HG03354 (cell line): ENCODE measurements around the gene EDN2.

Experiments used
- ATAC-seq: cut with Tn5 transposase; IDR thresholded peaks from one replicate; pipeline ENCODE4 v1.9.1; 2021; ENCODE audit warnings: mild to moderate bottlenecking; ENCODE audit not compliant: unreplicated experiment, poor library complexity, severe bottlenecking

The EDN2 gene

DNA sequence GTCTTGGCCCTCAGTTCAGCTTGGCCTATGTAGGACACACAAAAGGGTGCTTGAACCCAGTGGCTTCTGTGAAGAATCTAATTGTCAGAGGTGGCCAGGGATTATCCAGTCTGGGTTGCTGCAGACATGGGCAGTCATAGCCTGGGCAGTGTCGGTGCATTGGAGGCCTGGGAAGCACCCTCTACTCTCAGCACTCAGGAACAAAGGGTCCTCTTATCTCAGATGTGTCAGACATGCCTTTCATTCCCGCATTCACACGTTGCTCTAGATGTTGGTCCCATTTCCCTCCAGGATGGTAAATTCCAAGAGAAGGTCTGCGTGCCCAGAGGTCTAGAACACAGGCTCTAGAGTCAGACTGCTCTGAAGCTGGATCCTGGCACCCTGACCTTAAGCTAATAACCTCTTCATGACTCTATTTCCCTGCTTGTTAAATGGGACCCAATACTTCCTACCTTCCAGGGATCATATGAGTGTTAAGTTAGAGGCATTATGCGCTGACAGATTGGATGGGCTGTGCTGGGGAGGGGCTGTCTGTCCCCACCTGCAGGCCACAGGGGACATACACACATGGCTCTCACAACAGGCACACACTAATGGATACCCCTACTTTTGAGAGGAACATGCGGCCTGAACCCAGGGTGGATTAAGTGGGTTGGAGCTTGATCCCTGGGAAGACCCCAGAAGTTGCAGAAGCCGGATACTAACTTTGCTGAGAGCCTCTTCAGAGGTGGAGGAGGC, 16.5 kb upstream of the EDN2 start:
- no peak for ATAC-seq

DNA sequence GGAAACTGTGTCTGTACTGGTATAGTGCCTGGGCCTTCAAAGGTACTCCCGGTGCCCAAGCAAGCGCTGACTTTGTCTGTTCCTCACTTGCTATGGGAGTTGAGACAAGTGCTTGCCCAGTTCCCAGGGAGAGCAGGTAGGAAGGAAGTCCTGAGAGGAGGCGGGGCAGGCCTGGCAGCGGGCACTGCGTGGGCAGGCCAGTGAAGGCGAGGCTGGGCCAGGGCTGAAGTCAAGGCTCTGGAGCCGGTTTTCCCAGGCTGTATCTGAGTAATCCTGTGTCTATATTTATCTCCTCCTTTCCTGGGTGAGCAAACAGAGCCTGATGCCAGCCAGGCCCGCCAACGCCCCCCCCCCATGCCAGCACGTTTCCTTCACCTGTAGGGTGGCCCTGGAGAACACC, 15.9 kb upstream of the EDN2 start:
- ATAC-seq, result no peak

DNA sequence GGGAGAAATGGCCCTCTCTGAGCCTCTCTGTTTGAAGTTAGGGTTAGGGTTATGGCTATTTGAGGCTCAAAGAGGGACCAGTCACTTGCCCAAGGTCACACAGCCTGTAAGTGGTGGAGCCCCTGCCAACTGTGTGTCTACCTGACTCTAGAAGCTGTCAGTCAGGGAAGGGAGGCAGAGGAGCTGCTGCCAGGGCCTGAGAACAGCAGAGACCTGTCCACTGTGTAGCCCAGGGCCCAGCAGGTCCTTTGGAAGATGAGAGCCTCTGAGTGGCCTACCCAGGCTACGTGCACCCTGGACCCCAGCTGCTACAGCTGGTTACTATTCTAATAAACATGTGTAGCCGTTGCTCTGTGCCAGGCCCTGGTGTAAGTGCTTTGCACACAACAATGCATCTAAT, 15.1 kb upstream of the EDN2 start:
- ATAC-seq, result no peak

DNA sequence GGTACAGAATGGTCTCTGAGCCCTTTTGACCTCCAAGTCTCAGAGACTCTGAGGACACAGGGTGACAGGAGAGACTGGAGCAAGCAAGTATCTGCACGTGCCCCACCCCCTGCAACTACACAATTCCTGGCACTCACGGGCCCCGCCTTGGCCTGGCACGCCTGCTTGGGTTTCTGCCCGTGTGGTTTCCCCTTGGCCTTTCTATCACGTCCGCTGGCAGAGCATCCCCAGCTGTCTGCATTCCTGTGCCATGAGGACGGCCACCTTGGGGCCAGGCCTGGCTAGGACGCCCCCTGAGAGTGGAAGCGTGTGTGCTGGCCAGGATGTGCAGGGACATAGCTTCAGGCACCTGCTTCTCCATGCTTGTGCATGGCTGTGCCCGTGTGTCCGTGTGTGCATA, 14.3 kb upstream of the EDN2 start:
- no peak for ATAC-seq

DNA sequence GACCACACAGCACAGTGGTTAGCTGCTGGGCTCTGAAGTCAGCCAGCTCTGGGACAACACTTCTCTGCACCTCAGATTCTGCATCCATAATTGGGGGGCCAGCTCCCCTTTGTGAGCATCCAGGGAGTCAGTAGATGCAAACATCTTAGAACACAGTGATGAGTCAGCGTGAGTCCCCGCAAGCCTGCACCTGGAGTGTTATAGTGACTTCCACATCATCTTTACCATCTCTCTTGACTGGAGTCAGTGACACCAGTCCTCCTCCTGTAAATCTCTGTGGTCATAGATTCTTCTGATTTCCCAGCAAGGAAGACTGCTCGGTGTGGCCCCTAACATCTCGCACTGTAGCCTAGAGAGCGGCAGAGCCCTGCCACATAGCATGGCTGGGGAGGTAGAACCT, 13.9 kb upstream of the EDN2 start:
- no peak for ATAC-seq

DNA sequence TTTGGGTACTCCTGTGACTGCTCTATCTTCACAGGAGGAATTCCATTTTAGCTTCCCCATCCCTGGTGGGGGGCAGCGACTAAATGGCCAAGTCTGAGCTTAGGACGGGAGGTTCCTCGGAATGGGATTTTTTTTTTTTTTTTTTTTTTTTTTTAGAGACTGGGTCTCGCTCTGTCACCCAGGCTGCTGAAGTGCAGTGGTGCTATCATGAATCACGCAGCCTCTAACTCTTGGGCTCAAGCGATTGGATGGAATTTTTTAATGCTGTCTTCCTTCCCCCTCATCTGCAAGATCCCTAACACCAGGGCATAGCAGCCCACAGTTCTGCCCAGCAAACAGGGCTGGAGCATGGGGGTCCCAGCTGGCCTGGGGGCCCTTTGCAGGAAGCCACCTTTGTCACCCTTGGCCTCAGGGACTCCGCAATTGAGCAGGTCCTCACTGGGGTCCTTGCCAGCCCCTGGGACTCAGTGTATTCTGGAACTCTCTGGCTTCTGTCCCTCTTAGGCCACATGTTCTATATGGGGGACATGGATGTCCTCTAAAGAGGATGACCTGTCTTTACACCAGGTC, 13.1 kb upstream of the EDN2 start:
- ATAC-seq, result no peak

DNA sequence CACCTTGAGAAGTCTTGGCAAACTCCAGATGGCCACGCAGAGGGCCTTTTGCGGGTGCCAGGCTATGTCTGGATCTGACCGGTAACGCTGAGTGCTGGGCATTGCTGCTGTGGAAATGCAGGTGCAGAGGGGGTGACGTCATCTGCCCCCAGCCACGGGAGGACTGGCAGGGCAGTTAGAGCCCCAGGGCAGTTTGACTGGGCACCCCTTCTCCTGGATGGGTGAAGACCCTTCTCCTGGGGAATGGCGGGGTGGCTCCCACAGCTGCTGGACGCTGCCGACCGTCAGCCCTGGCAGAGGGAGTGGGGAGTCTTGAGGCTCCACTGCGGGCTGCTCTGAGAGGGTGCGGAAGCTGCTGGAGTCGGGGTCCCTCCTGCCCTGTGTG, 12.6 kb upstream of the EDN2 start:
- ATAC-seq, result no peak

DNA sequence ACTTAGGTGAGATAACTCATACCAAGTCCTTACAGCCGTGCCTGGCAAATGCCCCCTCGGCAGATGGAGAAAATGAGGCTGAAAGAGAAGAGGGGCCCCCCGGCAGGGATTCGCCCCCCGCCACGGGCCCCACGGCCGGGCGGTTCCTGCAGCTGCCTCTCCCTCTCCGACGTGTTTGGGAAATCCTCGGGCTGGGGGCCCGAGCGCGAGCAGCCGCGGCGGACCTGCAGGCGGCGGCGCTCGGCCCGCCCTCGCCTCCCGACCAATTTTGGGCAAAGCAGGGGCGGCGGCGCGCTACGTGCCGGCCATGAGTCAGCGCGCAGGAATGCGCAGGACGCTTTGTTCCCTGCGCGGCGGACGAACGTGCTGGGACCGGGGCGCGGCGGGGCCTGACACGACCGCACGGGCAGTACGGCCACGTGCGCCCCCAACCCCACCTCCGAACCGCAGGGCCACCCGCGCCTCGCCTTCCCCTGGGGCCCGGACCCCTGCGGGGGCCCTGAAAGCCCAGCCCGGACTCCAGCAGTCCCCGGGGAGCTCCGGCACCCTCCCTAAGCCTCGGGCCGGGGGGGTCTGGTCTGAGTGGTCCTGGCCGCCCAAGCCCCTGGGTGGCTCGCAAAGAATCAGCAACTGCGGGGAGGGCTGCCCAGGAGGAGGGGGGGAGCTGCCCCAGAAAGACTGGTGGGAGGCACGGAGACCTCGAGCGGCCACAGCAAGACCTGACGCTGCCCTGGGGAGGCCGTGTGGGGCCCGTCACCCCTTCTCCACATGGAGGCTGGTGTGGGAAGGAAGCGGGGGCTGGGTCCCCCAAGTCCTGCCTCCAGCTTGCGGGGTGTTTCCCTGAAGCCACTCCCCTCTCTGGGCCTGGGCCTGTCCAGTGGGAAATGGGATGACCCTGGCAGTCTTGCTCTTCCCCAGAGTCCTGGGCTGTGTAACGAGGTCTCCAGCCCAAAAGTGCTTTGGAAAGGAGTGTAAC, 11.9 kb upstream of the EDN2 start:
- no peak for ATAC-seq

DNA sequence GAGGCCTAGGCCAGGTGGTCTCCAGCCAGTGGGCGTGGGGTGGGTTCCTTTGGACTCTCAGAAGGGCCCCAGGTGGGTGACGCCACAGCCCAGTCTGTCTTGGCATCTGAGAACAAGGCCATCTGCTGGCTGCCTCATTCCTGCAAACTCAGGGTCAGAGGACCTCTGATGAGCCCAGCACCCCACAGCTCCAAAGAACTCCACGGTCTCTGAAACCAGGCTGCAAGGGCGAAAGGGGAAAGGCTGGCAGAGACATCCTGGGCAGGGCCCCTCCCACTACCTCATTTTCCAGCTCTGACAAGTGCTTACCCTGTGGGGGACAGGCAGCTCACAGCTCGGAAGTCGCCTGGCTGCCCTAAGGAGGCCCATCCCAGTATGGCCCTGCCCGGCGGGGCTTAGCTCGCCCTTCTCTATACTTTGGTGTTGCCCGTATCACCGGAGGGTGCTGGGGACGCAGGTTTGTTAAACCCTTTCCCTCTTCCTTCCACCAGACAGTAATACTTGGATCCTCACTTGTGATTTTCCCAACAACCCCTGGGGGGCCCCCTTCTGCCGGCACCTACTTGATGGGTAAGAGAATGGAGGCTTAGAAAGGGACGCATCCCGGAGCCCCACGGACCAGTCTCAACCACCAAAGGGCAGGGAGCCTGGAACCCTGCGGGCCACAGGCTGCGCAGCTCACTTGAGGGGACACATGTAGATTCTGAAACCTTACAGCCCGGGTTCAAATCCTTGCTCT, 10.9 kb upstream of the EDN2 start:
- no peak for ATAC-seq

DNA sequence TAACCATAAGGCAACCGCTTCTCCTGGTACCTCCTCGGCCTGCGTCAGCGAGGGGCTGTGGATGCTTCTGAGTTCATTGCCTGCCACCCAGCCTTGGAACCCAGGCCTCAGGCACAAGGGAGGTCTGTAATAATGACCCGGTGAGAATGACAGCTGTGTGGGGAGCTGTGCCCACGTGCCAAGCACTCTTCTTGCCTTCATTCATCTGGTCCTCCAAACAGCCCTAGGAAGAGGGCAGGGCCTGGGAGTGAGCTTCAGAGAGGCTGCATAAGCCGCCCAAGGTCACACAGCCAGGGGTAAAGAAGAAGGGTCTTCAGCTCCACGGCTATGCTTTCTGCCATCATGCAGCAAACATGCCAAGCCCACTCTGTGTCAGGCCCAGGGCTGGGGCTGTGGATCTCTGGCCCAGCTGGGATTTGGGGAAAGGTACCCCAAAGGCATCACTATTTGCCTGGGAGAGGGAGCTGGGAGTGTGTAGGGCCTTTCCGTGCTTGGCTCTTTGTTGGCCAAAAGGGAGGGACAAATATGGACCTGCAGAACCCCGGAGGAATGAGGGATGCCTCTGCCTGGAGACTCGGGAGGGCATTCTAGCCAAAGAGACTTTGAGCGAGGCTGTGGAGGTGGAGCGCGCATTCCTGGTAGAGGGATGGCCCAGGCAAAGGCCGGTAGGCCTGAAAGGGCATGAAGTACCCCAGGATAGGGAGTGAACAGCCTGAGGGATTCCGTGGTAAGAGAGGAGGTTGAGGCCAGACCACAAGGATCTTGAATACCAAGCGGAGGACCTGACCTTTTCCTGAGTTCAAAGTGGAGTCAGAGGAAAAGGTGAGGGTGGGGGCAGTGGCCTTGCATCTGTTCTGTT, 10.1 kb upstream of the EDN2 start:
- no peak for ATAC-seq

DNA sequence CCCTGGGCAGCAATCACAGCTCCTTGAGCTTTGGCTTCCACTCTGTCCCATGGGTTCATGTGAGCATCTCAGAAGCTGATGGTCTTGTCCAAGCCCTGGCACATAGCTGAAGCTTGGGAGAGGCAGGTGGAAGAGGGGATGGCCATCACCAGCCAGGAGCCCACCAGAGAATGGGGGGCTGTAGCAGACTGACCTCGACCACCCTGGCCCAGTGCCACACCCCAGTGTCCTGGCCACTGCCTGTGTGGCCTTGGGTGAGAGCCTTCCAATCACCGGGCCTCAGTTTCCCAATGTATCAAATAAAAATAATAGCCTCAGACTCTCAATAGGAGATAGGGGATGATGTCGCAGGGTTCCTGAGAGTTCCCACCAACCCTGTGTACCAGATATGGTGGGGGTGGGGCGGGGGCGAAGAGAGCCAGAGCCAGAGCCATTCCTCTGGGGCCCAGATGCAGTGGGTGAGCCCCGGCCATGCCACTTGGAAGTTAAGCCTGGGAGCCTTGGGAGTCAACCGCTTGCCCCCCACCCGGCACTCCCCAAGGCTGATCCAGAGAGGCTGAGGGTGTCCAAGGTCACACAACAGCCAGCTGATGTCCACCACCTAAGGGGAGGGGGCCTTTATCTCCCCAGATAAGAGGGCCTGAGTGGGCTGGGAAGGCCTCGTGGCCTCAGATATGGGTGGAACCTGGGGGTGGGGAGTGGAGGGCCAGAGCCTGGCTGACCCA, 9.3 kb upstream of the EDN2 start:
- no peak for ATAC-seq

DNA sequence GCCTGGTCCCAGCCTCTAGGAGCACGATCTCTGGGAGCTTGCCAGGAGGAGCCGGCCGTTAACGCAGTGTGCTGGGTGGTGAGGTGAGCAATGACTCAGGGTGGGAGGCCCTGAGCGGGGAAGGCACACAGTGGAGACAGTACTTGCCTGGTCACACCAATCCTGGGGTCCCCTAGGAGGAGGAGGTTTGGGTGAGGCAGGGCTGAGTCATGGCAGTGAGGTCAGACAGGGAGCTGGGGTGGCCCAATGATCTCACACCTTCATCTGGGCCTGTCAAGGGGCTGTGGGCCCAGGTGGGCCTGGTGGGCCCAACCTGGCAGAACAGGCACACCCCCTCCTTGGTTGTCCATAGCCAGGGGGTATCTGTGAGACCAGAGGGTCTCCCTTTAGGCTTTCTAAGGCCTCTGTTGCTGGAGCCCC, 8.6 kb upstream of the EDN2 start:
- no peak for ATAC-seq

DNA sequence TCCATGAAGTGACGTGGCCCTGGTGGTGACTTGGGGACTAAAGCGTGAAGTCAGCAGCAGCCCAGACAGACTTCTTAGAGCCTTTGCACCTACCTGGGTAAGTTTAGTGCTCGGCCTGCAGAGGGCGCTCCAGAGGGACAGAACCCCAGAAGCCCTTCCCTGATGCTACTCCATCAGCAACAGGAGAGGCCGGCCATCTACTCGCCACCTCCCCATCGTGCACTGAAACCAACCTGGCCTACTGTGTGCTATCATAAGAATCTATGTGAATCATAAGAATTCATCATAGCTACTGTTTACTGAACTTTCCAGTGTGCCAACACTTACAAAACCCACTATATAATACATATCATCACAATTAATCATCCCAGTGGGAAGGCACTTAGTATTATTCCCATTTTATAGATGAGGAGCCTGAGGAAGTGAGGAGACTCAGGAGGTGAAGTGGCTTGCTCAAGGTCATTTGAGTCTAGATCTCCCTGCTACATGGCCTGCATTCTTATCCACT, 7.9 kb upstream of the EDN2 start:
- no peak for ATAC-seq

DNA sequence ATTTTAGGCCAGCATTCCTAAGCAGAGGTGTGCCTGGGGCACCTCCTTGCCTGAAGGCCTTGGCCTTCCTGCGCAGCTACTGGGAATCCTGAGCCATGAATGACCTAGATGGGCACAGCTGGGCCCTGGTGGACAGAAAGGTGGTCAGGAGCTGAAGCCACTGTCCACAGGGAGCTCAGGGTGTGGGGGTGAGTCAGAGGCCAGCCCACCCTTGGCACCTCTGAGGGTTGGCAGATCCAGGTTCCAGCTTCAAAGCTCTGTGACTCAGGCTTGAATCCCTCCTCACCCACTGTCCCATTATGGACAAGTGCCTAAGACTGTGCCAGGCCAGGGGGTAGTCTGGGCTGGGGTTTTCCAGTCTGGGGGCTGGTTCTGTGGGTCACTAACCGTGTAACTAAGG, 6.4 kb upstream of the EDN2 start:
- no peak for ATAC-seq

DNA sequence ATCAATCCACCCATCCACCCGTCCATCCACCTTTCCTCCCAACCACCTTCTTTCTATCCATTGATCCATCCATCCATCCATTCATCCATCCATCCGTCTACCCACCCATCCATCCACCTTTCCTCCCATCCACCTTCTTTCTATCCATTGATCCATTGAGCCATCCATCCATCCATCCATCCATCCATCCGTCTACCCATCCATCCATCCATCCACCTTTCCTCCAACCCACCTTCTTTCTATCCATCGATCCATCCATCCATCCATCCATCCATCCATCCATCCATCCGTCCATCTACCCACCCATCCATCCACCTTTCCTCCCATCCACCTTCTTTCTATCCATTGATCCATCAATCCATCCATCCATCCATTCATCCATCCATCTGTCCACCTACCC, 5.1 kb upstream of the EDN2 start:
- ATAC-seq, result no peak

DNA sequence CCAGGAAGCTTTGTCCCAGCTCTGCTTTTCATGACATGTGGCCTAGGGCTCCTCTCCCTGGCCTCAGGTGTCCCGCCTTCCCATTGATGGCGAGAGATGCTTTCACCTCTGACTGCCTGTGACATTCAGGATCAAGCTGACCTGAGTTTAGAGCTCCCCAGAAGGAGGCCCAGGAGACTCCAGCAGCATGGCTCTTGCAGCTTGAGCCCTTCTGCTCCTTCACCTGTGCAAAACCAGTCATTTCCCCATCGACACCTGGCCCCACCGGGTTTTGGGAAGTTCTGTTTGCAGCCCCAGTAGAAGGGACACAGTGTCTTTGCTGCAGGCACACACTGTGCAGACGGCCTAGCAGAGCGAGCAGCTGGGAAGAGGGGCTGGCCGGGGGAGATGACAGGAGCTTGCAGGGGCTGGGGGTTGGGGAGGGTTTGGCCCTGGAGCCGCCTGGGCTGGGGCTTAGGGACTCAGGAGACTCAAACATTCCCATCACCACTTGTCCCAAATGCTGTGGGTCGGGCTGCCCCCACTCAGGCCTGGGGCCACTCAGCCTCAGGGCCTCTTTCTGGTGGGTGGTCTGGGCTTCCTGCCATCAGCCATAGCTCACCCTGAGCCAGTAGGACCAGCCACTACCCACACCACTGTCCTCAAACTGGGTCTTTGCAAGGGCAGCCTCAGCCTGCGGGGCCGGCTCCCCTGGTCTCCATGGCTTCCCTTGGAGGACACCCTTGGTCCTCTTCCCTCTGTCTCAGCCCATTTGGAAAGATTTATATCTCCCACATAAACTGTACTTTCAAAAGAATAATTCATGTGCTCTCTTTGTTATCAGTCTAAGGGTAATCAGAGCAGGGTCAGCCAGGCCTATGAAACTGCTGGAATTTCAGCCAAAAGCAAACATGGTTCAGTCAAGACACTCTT, 3.8 kb upstream of the EDN2 start:
- no peak for ATAC-seq
